ENCODE measurements around the gene TAOK3.

GRCh38 chr12:118307069-118307954 lies 65.4 kb downstream of the TAOK3 start:
- TF ChIP-seq, protein P1, sequence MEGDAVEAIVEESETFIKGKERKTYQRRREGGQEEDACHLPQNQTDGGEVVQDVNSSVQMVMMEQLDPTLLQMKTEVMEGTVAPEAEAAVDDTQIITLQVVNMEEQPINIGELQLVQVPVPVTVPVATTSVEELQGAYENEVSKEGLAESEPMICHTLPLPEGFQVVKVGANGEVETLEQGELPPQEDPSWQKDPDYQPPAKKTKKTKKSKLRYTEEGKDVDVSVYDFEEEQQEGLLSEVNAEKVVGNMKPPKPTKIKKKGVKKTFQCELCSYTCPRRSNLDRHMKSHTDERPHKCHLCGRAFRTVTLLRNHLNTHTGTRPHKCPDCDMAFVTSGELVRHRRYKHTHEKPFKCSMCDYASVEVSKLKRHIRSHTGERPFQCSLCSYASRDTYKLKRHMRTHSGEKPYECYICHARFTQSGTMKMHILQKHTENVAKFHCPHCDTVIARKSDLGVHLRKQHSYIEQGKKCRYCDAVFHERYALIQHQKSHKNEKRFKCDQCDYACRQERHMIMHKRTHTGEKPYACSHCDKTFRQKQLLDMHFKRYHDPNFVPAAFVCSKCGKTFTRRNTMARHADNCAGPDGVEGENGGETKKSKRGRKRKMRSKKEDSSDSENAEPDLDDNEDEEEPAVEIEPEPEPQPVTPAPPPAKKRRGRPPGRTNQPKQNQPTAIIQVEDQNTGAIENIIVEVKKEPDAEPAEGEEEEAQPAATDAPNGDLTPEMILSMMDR (conservative IDR thresholded peaks at IDR 0.05 in 1 of 2, IDR thresholded peaks at IDR 0.05 in 1 of 2; ENCODE audit: extremely low read depth in 1 of 2, insufficient read depth in 1 of 2, low read depth in 1 of 2, low read length in 2 of 2), result no peak
- TF ChIP-seq EZH2 (IDR thresholded peaks at IDR 0.05; ENCODE audit: borderline replicate concordance, low read length), result no peak
